HG02852 (cell line): ENCODE results near the gene PCCA.
A peak's percentile ranks its signal among the peaks of the same experiment; 100 is the strongest.
"Not testable (repeated sequence)": the region's sequence is repeated elsewhere in the genome, so short reads cannot be mapped to it uniquely, and the experiment has no call there.

Source experiments
- ATAC-seq: cut with Tn5 transposase; IDR thresholded peaks from one replicate; pipeline ENCODE4 v1.9.1; 2021; ENCODE audit warnings: mild to moderate bottlenecking, moderate library complexity; ENCODE audit not compliant: unreplicated experiment

The PCCA gene

DNA sequence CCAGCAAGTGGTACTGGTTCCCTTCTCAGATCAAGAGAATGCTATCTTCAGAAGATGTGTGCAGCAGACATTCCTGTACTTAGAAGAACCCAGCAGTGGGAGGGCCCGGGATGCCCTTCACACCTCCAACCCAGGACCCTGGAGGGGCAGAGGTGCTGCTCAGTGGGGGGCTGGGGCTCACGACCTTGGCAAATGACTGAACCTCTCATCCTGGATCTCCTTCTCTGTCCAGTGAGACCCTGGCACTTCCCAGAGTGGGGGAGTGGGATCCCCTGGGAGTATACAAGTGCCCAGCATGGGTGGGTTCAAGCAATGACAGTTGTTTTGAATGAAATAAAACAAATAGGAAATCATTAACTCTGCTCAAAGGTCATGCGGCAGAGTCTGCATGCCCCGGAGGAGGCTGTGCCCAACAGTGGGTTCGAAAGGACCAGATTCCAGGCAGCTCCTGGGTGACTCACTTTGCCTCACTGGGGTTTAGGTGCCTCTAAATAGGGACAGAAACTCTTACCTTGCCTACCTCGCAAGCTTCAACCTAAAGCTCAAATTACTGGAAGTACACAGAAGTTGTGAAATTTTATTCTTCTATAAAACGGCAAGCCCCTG is 472.8 kb downstream of the PCCA start:
- no peak for ATAC-seq

DNA sequence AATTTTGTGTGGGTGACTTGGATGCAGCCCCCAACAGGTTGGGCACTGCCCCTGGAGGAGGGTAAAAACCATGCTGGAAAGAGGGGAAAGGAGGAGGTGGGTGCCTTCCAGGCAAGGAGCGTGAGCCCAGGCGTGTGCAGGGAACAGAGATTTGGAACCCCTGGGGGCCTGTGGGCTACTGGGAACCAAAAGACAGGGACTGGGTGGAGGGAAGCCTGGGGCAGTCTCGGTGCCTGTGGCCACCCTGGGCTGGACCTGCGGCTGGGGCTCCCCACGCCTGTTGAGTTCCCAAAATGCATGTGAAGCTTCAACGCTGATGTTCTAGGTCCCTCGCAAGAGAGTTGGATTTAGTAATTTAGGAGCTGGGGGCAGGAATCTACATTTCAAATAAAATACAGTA is 474.9 kb downstream of the PCCA start:
- ATAC-seq: no peak

DNA sequence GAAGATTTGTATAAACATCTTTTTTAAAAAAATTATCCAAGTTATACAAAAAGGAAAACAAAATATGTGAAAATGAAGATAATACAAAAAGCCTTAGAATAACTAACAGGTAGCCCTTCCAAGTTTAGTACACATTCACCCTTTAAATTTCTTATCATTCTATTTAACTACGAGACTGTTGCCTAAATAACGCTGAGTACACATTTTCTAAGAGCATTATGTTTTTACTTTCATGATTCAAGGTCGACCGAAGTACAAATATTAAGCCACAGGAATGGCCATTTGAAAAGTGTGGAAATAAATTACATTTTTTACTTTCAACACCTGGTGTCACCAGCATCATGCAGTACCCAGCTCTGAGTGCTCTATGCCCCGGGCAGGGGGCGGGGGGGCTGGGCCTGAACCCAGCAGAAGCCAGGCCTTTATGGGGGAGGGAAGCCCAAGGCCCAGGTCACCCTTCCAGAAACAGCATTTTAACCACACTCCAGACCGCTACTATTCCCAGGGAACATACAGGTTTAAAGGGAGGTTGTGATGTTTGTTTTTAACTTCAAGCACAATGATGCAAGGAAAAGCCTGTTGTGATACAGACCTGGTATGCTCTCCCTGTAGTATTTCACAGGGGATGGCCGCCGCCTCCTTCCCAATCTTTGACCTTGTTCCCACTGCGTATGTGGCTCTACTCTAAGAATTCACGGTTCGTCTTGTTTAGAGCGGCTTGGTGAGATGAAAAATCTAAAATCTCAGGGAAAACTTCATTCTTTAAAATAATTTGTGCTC is 475.7 kb downstream of the PCCA start:
- ATAC-seq: no peak

DNA sequence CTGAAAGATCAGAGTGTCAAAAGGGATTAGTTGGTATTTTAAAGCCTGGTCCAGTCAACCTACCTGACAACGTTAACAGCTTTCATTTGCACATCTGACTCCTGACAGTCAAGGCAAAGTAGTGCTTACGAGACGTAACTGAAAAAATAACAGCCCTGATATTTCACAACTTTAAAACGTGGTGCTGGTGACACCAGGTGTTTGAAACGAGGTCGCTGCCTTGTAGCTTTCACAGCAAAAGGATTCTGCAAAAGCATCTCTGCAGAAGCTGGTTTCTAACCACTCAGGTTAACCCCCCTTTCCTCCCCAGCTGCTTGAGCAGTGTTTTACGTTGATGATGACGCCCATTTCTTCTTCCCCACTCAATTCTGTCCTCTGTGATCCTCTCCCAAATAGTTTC is 476.4 kb downstream of the PCCA start:
- ATAC-seq: no peak

DNA sequence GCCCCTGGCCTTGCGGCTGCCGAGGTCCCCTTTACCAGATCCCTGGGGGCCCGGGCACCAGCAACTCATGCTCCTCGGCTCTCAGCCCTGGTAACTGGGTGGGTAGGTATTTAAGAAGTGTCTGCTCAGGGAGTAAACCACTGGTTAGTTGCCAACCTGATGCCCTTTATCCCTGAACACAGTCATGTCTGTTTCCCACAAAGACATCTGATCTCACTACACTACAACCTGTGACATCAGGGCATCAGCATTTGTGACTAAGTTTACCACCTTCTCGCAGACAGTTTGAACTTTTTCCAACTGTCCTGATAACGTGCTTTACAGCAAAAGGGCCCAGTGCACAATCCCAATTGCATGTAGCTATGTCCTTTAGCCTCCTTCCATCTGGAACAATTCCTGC is 477.6 kb downstream of the PCCA start:
- ATAC-seq: no peak

DNA sequence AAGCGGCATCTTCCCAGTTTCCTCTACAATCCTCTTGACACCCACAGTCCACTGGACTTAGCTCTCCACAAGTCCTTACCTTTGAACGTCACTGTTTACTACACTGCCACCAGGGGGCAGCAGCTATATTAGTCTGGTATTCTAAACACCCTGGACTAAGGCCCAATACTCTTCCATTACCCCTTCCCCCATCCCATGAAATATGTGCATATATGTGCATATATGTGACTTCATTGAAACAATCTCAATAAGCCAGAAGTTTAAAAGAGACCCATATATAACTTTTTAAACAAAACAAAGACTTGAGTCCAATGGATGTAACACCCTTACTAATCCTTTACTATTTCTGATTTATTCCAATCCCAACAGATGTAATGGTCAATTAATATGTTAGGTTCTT is 484.2 kb downstream of the PCCA start:
- peak; percentile 97 for ATAC-seq

DNA sequence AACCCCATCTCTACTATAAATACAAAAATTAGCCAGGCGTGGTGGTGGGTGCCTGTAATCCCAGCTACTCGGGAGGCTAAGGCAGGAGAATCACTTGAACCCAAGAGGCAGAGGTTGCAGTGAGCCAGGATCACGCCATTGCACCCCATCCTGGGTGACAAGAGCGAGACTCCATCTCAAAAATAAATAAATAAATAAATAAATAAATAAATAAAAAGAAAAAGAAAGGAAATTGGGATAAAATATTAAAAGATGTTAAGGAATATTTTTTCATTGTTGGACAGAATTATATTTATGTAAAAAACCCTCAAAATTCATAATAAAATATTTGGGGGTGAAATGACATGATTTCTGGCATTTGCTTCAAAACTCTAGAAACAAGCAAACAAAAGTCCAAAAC is 488.3 kb downstream of the PCCA start:
- not testable (repeated sequence) for ATAC-seq
